Smooth muscle cell (in vitro differentiated cells): ENCODE results near the gene SMAD6. TPM values are rescaled to one million over a fixed set of nuclear protein-coding genes. Genes with fewer than 3 reads are reported as not detected.
"Not testable (repeated sequence)": the region's sequence is repeated elsewhere in the genome, so short reads cannot be mapped to it uniquely, and the experiment has no call there.

Experiments used
- DNase-seq: peaks from one replicate; lab custom pipeline; 2025; ENCODE audit not compliant: unreplicated experiment; lab: John Stamatoyannopoulos, UW
- H2AFZ ChIP-seq: fragments of 200-600 bp; sonication (generic); 2 replicates; pipeline ENCODE4 v1.6.0; 2016; ENCODE audit warnings: antibody characterized with exemption, low read depth, mild to moderate bottlenecking
- H3F3A ChIP-seq: fragments of 200-600 bp; sonication (generic); 2 replicates; pipeline ENCODE4 v1.6.0; 2017; ENCODE audit warnings: antibody characterized with exemption, low read depth
- H3K27ac ChIP-seq: fragments of 200-600 bp; sonication (generic); 2 replicates; pipeline ENCODE4 v1.5.1; 2016; ENCODE audit warnings: low read depth, mild to moderate bottlenecking
- H3K27me3 ChIP-seq: fragments of 200-600 bp; sonication (generic); 2 replicates; pipeline ENCODE4 v1.6.1; 2016; ENCODE audit warnings: low read depth, mild to moderate bottlenecking
- H3K36me3 ChIP-seq: fragments of 200-600 bp; sonication (generic); 2 replicates; pipeline ENCODE4 v1.5.1; 2016; ENCODE audit warnings: low read depth
- H3K4me1 ChIP-seq: fragments of 200-600 bp; sonication (generic); 2 replicates; pipeline ENCODE4 v1.5.1; 2016; ENCODE audit warnings: low read depth
- H3K4me2 ChIP-seq: fragments of 200-600 bp; sonication (generic); 2 replicates; pipeline ENCODE4 v1.6.0; 2016; ENCODE audit warnings: mild to moderate bottlenecking
- H3K4me3 ChIP-seq: fragments of 200-600 bp; sonication (generic); 2 replicates; pipeline ENCODE4 v1.5.1; 2016; ENCODE audit warnings: mild to moderate bottlenecking
- H3K79me2 ChIP-seq: fragments of 200-600 bp; sonication (generic); 2 replicates; pipeline ENCODE4 v1.6.0; 2016; ENCODE audit warnings: low read depth, mild to moderate bottlenecking
- H3K9ac ChIP-seq: fragments of 200-600 bp; sonication (generic); 2 replicates; pipeline ENCODE4 v1.6.0; 2016; ENCODE audit warnings: low read depth
- H3K9me3 ChIP-seq: fragments of 200-600 bp; sonication (generic); replicated peaks from 2 replicates; pipeline ENCODE4 v1.5.1; 2016; ENCODE audit warnings: low read depth
- H4K20me1 ChIP-seq: fragments of 200-600 bp; sonication (generic); 2 replicates; pipeline ENCODE4 v1.6.0; 2016; ENCODE audit warnings: low read depth
- WGBS: methylation state at CpG from one replicate; pipeline ENCODE4 v1.1.7; 2016; ENCODE audit warnings: low lambda C conversion rate; 5-methylcytosine and 5-hydroxymethylcytosine counted together
- polyA plus RNA-seq: library from polyadenylated mRNA; unstranded; fragments of >200 nt; fragmentation: Nextera tagmentation; extraction: Ambion mirVana; gene quantifications from 2 replicates; pipeline ENCODE4 v1.2.1, GENCODE V29; 2016
- total RNA-seq: library from RNA; depleted of rRNA; stranded (reverse); fragments of >200 nt; gene quantifications from 2 replicates; pipeline ENCODE4 v1.2.3, GENCODE V29; 2014
- TF ChIP-seq, protein P1 (sequence below): fragments of 200-600 bp; sonication (generic); IDR thresholded peaks from 2 replicates; pipeline ENCODE4 v1.5.1; 2017; ENCODE audit warnings: borderline replicate concordance, mild to moderate bottlenecking, antibody characterized with exemption; ENCODE audit not compliant: insufficient read depth, poor library complexity, severe bottlenecking

Gene SMAD6
- total and polyA plus RNA-seq, 2 experiments from 2014 or later: 42.6 to 44.0 TPM

DNA sequence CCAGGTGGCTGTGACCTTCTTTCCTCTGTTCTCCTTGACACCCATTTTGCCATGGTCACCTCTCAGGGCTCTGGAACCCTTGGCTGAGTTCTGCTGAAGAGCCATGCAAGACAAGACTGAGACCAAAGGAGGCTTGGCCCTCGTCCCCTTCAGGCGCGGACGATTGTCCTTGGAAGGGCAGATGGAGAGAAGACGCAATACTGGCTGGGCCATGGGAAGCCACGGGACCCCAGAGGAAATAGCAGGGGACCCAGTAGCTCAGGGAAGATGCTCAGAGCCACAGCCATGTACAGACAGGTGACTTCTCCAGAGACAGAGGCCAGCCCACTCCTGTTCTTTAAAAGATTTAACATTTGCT is 125.6 kb downstream of the SMAD6 start:
- WGBS: 93% methylated on average over 6 of the region's 6 CpGs

DNA sequence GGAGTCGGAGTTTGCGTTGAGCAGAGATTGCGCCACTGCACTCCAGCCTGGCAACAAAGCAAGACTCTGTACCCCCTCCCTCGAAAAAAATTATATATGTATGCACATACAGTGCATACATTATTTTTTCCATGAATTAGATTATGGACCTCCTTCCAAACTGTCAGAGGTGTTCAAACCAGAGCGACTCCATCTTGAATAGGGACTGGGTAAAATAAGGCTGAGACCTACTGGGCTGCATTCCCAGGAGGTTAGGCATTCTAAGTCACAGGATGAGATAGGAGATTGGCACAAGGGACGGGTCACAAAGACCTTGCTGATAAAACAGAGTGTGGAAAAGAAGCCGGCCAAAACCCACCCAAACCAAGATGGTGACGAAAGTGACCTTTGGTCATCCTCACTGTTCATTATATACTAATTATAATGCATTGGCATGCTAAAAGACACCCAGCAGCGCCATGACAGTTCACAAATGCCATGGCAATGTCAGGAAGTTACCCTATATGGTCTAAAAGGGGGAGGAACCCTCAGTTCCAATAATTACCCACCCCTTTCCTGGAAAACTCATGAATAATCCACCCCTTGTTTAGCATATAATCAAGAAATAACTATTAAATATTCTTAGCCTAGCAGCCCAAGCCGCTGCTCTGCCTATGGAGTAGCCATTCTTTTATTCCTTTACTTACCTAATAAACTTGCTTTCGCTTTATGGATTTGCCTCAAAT is 126.9 kb downstream of the SMAD6 start:
- not testable (repeated sequence) for H3K79me2 ChIP-seq, H3K27me3 ChIP-seq, DNase-seq, H3K4me1 ChIP-seq, H4K20me1 ChIP-seq, H3K36me3 ChIP-seq, H3K4me2 ChIP-seq, H2AFZ ChIP-seq, H3K27ac ChIP-seq, H3K9me3 ChIP-seq, H3K4me3 ChIP-seq, H3K9ac ChIP-seq, H3F3A ChIP-seq
- WGBS: 96% methylated on average over 11 of the region's 11 CpGs

More for the DNA sequence above, 125.6 kb downstream of the SMAD6 start:
- no peak for DNase-seq
- Histone ChIP-seq H4K20me1 (no peaks in the 10 kb centered on the region), H3K79me2 (no peaks in the 10 kb centered on the region), H3K27me3 (no peaks in the 10 kb centered on the region), H3K9me3 (no peaks in the 10 kb centered on the region), H2AFZ (no peak overlapping the region), H3K4me3 (no peak overlapping the region), H3K4me1 (peaks cover 5% of the 10 kb centered on the region), H3F3A (no peaks in the 10 kb centered on the region), H3K9ac (no peak overlapping the region), H3K36me3 (no peaks in the 10 kb centered on the region), H3K27ac (no peak overlapping the region), H3K4me2 (no peak overlapping the region)
- TF ChIP-seq, protein P1, sequence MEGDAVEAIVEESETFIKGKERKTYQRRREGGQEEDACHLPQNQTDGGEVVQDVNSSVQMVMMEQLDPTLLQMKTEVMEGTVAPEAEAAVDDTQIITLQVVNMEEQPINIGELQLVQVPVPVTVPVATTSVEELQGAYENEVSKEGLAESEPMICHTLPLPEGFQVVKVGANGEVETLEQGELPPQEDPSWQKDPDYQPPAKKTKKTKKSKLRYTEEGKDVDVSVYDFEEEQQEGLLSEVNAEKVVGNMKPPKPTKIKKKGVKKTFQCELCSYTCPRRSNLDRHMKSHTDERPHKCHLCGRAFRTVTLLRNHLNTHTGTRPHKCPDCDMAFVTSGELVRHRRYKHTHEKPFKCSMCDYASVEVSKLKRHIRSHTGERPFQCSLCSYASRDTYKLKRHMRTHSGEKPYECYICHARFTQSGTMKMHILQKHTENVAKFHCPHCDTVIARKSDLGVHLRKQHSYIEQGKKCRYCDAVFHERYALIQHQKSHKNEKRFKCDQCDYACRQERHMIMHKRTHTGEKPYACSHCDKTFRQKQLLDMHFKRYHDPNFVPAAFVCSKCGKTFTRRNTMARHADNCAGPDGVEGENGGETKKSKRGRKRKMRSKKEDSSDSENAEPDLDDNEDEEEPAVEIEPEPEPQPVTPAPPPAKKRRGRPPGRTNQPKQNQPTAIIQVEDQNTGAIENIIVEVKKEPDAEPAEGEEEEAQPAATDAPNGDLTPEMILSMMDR: no peak

DNA sequence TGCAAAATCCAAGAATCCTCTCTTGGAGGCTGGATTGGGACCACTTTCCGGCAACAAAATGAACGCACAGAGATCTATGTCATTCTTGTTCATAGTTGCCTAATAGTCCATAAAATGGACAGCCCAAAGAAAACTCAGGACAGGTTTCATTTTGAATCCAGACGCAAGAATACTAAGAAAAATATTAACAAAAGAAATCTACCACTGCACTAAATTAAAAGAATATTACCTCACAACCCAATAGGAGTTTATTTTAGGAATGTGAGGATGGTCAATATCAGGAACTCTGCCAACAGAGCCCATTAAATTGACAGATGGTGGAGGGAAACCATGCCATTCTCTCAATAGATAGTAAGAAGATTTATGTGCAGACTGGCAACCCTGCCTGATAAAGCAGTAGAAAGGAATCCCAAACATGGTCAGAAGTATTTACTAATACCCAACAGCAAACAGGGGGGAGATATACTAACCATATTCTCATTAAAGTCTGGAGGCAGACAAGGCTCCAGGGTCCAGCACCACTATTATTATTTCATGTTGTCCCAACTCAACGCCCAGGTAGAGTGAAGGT is 127.6 kb downstream of the SMAD6 start:
- H3K27ac ChIP-seq: no peak overlapping the region
- no peak overlapping the region for H2AFZ ChIP-seq
- H3K36me3 ChIP-seq: no peaks in the 10 kb centered on the region
- 84% methylated on average over 4 of the region's 4 CpGs for WGBS
- H3K9ac ChIP-seq: no peak overlapping the region
- no peak for DNase-seq
- H3K9me3 ChIP-seq: no peaks in the 10 kb centered on the region
- no peaks in the 10 kb centered on the region for H3K27me3 ChIP-seq
- peak overlapping the region; percentile 22 for H3K4me2 ChIP-seq
- H3K4me1 ChIP-seq: peaks cover 9% of the 10 kb centered on the region
- H3K4me3 ChIP-seq: no peak overlapping the region
- peaks cover 3% of the 10 kb centered on the region for H3F3A ChIP-seq
- no peaks in the 10 kb centered on the region for H4K20me1 ChIP-seq
- H3K79me2 ChIP-seq: no peaks in the 10 kb centered on the region
- TF ChIP-seq, protein P1: no peak

DNA sequence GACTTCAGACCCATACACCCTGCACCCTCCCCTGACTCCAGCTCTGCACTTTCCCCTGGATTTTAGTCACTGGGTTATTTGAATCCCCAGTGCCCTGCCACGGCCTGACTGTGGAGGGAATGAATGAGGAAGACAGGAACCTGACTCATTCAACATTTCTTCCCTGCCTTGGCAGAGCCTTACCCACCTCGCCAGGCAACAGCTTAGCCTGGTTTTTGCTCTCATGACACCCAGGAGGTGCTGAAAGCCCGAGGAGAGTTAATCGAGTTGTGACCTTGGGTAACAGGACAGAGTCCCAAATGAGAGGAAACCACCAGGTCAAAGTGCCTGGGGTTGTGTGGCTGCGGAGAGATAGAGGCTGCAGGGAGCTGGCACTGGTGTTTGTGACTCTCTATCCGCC is 128.3 kb downstream of the SMAD6 start:
- no peak for DNase-seq
- TF ChIP-seq, protein P1: no peak
- peaks cover 3% of the 10 kb centered on the region for H3F3A ChIP-seq
- no peak overlapping the region for H2AFZ ChIP-seq
- no peaks in the 10 kb centered on the region for H3K79me2 ChIP-seq
- WGBS: 47% methylated on average over 6 of the region's 6 CpGs
- no peak overlapping the region for H3K4me3 ChIP-seq
- no peak overlapping the region for H3K27ac ChIP-seq
- H3K9me3 ChIP-seq: no peaks in the 10 kb centered on the region
- H3K9ac ChIP-seq: no peak overlapping the region
- peak overlapping the region; percentile 22 for H3K4me2 ChIP-seq
- H4K20me1 ChIP-seq: no peaks in the 10 kb centered on the region
- no peaks in the 10 kb centered on the region for H3K36me3 ChIP-seq
- peaks cover 13% of the 10 kb centered on the region for H3K4me1 ChIP-seq
- H3K27me3 ChIP-seq: no peaks in the 10 kb centered on the region
